Measurements from ENCODE around the gene C3orf70.

GRCh38 chr3:185065059-185065458, 87.8 kb downstream of the C3orf70 start:
- TF ChIP-seq CTCF (IDR thresholded peaks at IDR 0.05) (no peak), POLR2A (IDR thresholded peaks at IDR 0.05) (no peak)
